Measurements from ENCODE around the gene ECHDC3. TPM values are rescaled to one million over a fixed set of nuclear protein-coding genes. Genes with fewer than 3 reads are reported as not detected.

The ECHDC3 gene, protein sequence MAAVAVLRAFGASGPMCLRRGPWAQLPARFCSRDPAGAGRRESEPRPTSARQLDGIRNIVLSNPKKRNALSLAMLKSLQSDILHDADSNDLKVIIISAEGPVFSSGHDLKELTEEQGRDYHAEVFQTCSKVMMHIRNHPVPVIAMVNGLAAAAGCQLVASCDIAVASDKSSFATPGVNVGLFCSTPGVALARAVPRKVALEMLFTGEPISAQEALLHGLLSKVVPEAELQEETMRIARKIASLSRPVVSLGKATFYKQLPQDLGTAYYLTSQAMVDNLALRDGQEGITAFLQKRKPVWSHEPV
- 0.26 TPM in 1 of 2 replicates, not detected in the other for total RNA-seq (2014; rRNA removed; shearing (Covaris generic))
- not detected in 2 replicates for total RNA-seq (2022)
- percentile 11 among the genes with signal in this experiment for Bru-seq, nascent RNA
- percentile 9 among the genes with signal in this experiment for BruChase-seq, experiment 1, labeled RNA remaining after a 6-hour chase
- not detected for BruChase-seq, experiment 2, labeled RNA remaining after a 2-hour chase
- long read RNA-seq: 0 reads

DNA sequence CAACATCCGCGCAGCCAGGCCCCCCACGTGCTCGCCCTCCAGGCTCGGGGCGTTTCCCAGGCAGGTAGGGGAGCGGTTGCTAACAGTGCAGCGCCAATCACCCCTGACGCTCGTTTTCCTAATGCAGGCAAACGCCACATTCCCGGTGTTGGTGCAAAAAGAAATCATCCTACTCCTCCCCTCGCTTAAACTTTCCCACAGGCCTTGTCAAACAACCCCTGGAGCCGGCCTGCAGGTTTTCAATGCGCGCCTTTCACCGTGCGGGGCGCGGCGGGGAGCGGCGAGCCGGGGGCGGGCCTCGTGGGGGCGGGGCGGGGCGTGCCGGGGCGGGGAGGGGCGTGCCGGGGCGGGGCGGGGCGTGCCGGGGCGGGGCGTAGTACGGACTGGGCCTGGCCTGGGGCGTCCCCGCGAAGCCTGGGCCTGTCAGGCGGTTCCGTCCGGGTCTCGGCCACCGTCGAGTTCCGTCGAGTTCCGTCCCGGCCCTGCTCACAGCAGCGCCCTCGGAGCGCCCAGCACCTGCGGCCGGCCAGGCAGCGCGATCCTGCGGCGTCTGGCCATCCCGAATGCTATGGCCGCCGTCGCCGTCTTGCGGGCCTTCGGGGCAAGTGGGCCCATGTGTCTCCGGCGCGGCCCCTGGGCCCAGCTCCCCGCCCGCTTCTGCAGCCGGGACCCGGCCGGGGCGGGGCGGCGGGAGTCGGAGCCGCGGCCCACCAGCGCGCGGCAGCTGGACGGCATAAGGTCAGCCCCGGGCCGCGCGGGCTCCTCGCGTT, at the start of gene ECHDC3:
ECHDC3 (plus strand) TSS at position 374 of the 770 bp plus-strand sequence; CDS start at position 569, 195 bp downstream.
- Histone ChIP-seq H3K4me2 (ENCODE audit: low read length) (peak within 1 kb of the TSS; percentile 15; the same call in 1 of the 2 replicates), H3K79me2 (ENCODE audit: insufficient read depth, low read depth, low read length) (no peaks in the 10 kb centered on the region), H3K9me3 (ENCODE audit: low read length) (no peaks in the 10 kb centered on the region), H3K4me1 (ENCODE audit: insufficient read depth, low read length, poor library complexity, severe bottlenecking) (no peaks in the 10 kb centered on the region), H4K20me1 (ENCODE audit: insufficient read depth, low read length) (no peaks in the 10 kb centered on the region), H3K4me3 (ENCODE audit: low read depth, low read length, poor library complexity, severe bottlenecking) (no peak within 1 kb of the TSS), H3K27ac (ENCODE audit: low read depth, low read length, poor library complexity, severe bottlenecking) (no peak within 1 kb of the TSS), H3K36me3 (ENCODE audit: insufficient read depth, low read length) (no peaks in the 10 kb centered on the region), H3K9me2 (ENCODE audit: insufficient read depth, low read length) (no peaks in the 10 kb centered on the region), H2AFZ (ENCODE audit: low read length) (no peak within 1 kb of the TSS)
- intact Hi-C loops (cut with micrococcal nuclease; ENCODE audit: unreplicated experiment): no loop called here
- no peak for TF ChIP-seq EZH2phosphoT487 (IDR thresholded peaks at IDR 0.05; ENCODE audit: borderline replicate concordance, low read depth, low read length)
- TF ChIP-seq, protein P1, sequence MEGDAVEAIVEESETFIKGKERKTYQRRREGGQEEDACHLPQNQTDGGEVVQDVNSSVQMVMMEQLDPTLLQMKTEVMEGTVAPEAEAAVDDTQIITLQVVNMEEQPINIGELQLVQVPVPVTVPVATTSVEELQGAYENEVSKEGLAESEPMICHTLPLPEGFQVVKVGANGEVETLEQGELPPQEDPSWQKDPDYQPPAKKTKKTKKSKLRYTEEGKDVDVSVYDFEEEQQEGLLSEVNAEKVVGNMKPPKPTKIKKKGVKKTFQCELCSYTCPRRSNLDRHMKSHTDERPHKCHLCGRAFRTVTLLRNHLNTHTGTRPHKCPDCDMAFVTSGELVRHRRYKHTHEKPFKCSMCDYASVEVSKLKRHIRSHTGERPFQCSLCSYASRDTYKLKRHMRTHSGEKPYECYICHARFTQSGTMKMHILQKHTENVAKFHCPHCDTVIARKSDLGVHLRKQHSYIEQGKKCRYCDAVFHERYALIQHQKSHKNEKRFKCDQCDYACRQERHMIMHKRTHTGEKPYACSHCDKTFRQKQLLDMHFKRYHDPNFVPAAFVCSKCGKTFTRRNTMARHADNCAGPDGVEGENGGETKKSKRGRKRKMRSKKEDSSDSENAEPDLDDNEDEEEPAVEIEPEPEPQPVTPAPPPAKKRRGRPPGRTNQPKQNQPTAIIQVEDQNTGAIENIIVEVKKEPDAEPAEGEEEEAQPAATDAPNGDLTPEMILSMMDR (conservative IDR thresholded peaks at IDR 0.05; ENCODE audit: low read length): no peak
- DNase-seq (ENCODE audit: low spot score): no peak
- CTCF ChIA-PET (ENCODE audit: unreplicated experiment): no interaction called here
- POLR2A ChIA-PET: interaction anchor here (0.6 kb wide), 1 partner anchor 256 kb away, joined by 4 read pairs; no protein-coding TSS in a partner anchor
- BruUV-seq (replicated peaks): no TSS peak

DNA sequence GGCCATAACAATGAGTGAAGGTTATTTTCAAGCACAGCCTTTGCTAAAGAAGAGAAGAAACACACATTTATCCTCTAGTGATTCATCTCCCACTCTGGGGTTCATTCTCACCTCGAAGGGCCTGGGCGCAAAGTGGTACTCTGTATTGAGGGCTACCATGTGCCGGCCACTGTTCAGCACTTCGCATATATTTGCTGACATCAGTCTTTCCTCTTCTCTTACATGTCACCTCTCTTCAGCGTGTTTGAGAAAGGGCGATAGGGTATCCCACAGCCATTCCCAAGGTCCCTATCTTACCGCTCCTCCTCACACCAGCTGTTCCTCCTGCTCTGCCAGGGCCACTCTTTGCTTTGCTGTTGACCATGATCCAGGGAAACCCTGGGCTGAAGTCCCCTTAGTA, 48.8 kb upstream of the ECHDC3 start:
- TF ChIP-seq, protein P1 (conservative IDR thresholded peaks at IDR 0.05; ENCODE audit: low read length): no peak
- H3K9me3 ChIP-seq (ENCODE audit: low read length): no peaks in the 10 kb centered on the region
- peaks cover 17% of the 10 kb centered on the region for H3K4me1 ChIP-seq (ENCODE audit: insufficient read depth, low read length, poor library complexity, severe bottlenecking)
- H3K9me2 ChIP-seq (ENCODE audit: insufficient read depth, low read length): no peaks in the 10 kb centered on the region
- no peaks in the 10 kb centered on the region for H3K36me3 ChIP-seq (ENCODE audit: insufficient read depth, low read length)
- ChIA-PET POLR2A (no interaction called here), CTCF (ENCODE audit: unreplicated experiment) (interaction anchor here (0.6 kb wide), 1 partner anchor 23 kb away, joined by 3 read pairs; no protein-coding TSS in a partner anchor)
- DNase-seq (ENCODE audit: low spot score): no peak
- H3K4me2 ChIP-seq (ENCODE audit: low read length): no peak overlapping the region
- no peaks in the 10 kb centered on the region for H4K20me1 ChIP-seq (ENCODE audit: insufficient read depth, low read length)
- no peak overlapping the region for H2AFZ ChIP-seq (ENCODE audit: low read length)
- no peak overlapping the region for H3K4me3 ChIP-seq (ENCODE audit: low read depth, low read length, poor library complexity, severe bottlenecking)
- H3K27ac ChIP-seq (ENCODE audit: low read depth, low read length, poor library complexity, severe bottlenecking): no peak overlapping the region
- no peaks in the 10 kb centered on the region for H3K79me2 ChIP-seq (ENCODE audit: insufficient read depth, low read depth, low read length)
- intact Hi-C loops (cut with micrococcal nuclease; ENCODE audit: unreplicated experiment): no loop called here
- BruUV-seq (replicated peaks): no TSS peak
